GM10266 (cell line): ENCODE data around the gene UNC5B.

Experiments
- DNase-seq: peaks from one replicate; pipeline ENCODE4 v3.0.0; 2012; ENCODE audit errors: extremely low spot score
- TF ChIP-seq, protein P1 (sequence below): IDR thresholded peaks from 2 replicates; pipeline ENCODE4 v1.5.1; 2012; ENCODE audit warnings: mild to moderate bottlenecking, low read depth; ENCODE audit not compliant: control insufficient read depth, insufficient read depth; ENCODE audit errors: missing control alignments

Gene UNC5B

DNA sequence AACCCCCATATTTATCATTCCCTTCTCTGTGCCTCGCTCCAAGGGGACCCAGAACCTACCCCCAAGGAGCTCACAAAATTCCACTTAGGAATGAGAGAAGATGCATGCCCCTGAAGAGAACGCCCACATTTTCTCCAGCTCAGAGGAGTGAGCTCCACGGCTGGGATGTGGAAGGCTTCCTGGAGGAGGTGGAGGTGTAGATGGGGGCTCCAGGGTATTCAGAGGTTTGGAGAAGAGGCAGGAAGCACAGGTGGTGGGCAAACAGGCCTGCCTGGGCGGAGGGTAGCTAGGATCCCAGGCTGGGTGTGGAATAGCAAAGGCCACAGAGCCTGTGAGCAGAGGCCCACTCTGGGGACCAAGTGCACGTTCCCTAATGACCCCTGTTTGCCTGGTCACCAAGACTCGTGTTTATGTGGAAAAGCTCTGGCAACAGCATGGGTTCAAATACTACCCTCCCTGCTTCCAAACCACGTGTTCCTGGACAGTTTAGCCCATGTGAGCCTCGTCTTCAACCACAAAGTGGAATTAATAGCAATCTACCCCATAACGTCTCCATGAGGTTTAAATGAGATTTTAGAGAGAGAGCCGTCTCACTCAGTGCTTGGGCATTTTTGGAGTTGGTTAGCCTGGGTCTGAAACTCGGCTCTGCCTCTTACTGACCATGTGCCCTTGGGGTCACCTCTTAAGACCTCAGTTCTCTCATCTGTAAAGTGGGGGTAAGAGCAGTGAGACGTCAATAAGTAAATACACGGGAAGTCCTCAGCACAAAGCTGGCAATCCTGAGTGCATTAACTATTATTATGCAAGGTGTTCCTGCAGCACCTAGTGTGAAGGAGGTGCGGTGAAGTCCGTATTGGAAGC, 24.7 kb downstream of the UNC5B start:
- no peak for DNase-seq
- TF ChIP-seq, protein P1, sequence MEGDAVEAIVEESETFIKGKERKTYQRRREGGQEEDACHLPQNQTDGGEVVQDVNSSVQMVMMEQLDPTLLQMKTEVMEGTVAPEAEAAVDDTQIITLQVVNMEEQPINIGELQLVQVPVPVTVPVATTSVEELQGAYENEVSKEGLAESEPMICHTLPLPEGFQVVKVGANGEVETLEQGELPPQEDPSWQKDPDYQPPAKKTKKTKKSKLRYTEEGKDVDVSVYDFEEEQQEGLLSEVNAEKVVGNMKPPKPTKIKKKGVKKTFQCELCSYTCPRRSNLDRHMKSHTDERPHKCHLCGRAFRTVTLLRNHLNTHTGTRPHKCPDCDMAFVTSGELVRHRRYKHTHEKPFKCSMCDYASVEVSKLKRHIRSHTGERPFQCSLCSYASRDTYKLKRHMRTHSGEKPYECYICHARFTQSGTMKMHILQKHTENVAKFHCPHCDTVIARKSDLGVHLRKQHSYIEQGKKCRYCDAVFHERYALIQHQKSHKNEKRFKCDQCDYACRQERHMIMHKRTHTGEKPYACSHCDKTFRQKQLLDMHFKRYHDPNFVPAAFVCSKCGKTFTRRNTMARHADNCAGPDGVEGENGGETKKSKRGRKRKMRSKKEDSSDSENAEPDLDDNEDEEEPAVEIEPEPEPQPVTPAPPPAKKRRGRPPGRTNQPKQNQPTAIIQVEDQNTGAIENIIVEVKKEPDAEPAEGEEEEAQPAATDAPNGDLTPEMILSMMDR = no peak

DNA sequence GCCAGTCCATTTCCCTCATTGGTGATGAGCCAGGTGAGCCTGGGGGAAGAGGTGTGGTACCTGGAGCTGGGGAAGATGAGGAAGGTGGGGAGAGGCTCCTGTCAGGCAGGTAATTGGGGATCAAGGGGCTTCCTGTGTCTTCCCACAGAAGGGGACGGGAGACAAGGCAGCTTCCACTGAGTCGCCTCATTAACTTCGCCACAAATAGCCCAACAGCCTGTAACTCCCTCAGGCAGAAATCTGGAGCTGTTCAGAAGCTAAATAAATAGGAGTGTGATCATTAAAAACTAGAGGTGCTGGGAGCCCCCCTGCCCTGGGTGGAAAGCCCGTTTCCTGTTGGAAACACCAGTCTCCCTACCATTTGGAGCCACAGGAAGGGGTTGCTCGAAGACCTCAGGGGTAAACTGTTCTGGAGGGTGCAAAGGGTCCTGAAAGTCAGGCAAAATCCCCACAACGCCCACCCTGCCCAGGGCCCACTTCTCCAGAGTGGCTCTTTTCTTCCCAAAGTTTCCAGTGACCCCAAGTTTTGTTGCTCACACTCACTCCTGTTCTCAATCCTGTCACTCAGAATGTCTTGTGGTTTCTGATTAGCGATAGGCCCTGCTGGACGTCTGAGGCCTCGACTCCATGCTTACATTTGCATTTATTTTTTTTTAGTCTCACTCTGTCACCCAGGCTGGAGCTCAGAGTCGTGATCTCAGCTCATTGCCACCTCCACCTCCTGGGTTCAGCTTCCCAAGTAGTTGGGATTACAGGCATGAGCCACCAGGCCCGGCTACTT, 25.7 kb downstream of the UNC5B start:
- TF ChIP-seq, protein P1 = no peak

DNA sequence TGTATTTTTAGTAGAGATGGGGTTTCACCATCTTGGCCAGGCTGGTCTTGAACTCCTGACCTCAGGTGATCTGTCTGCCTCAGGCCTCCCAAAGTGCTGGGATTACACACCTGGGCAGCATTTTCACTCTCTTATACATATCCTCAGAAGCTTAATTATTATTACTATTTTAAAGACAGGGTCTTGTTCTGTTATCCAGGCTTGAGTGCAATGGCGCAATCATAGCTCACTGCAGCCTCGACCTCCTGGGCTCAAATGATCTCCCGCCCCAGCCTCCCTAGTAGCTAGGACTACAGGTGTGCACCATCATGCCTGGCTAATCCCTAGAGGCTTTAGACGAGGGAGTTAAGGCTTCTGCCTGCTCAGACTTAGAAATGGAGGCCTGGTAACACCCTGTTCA, 26.3 kb downstream of the UNC5B start:
- TF ChIP-seq, protein P1 = no peak
- DNase-seq = no peak

More for the DNA sequence above, 25.7 kb downstream of the UNC5B start:
- no peak for DNase-seq

DNA sequence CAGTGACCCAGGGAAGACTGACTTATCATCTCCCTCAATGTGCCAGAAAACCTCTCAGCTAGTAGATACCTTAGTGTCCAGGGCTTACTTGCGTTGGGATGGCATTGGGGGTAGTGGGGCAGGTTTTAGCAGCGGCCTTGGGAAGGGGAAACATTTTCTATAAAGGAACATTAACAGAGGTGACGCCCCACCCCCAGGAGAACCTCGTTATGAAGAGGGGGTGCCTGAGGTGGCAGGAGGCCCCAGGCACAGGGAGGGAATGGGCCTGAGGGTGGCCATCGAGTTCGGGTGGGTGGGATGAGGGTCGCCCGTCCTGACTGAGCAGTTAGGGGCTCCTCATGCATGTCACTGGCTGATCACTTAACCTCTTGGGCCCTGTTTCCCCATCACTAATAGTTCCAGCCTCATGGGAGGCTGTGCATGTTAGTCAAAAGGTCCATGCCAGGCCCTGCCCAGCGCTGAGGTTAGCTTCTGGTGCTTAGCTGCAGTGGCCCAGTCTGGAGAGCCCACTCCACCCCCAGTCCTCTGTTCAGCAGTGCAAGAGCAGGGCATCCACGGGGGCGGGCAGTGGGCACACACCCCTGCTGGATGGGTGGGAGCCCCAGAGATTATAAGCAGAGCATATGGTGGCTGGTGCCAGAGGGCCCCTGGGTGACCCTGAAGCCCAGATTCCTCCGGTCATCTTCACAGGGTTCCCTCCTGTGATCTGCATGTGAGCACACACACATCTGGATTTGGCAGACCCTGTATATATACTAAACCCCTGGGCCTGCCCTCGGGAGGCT, 27.0 kb downstream of the UNC5B start:
- TF ChIP-seq, protein P1 = no peak

DNA sequence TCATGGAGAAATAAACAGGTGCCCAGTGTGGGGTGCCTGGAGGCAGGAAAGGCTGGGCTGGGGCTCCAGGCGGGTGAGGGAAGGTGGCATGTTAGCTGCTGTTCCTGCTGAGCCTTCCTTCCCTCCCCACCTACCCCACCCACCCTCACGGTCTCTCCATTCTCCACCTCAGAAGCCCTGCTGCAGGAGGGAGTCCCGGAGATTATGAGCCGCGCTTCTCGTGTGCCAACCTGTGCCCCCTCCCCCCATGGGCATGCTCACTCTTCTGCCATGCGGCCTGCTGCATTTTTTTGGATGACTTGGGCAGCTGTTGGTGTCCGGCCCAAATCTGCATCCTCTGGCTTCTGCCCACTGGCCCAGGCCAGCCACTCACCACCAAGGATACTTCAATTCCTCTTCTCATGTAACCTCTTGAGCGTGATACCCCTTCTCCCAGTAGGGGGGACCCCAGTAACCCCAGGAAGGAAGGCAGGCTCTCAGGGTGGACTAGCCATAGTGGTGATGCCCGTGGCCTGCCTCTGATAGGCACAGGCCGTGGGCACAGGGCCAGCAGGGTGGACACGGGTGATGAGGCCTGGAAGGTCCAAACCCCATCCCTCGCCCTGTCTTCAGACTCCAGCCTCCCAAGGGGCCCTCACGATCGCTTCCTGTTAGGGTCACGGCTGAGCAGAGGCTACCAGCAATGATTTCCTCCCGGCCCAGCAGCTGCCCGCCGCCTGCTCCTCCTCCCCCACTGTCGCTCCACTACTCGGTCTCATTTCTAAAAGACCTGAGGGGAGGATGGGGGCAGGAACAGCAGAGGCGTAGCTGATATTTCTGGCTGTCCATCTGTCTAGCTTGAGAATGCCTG, 27.8 kb downstream of the UNC5B start:
- no peak for DNase-seq
- TF ChIP-seq, protein P1 = no peak

More for the DNA sequence above, 27.0 kb downstream of the UNC5B start:
- no peak for DNase-seq

DNA sequence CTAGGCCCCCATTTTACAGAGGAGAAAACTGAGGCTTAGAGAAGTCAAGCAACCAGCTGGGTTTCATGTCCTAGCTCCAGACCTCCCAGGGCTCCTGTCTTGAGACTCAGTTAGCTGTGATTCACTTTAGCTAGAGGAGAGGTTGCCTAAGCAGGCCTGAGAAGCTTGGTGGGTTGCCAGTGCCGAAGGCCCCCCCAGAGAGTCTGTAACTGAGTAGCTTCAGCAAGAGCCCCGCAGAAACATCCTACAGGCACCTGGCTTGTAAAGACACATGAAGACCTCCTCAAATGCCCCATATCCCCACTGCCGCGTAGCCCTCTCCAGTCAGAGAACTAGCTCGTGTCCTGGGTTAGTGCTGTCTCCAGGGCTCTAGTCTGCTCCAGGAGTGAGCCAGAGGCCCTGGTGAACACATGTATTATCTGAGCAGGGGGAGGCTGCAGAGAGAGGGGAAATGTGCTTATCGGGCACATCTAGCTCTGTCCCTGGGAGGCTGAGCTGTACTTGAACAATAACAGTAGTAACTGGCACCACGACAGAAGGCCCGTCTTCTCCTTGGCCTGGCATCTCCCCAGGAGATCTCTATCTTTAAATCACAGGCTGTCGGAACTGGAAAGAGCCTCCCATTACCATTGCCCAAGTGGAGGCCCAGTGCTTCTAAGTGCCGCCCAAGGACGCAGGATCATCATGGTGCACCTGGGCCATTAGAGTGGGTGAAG, 28.9 kb downstream of the UNC5B start:
- no peak for DNase-seq
- TF ChIP-seq, protein P1 = no peak
